Activated gamma-delta T cell treated with anti-CD3 and anti-CD28 coated beads, Interleukin-2, amount 50 U/mL, for 16 hours (primary cell): Measurements from ENCODE around the gene COQ8A.
A peak's percentile ranks its signal among the peaks of the same experiment; 100 is the strongest.
"Not testable (repeated sequence)": the region's sequence is repeated elsewhere in the genome, so short reads cannot be mapped to it uniquely, and the experiment has no call there.

ENCODE experiments used
- DNase-seq: peaks from one replicate; pipeline ENCODE4 v3.0.0-alpha.2; 2020; ENCODE audit warnings: low read depth

COQ8A gene

DNA sequence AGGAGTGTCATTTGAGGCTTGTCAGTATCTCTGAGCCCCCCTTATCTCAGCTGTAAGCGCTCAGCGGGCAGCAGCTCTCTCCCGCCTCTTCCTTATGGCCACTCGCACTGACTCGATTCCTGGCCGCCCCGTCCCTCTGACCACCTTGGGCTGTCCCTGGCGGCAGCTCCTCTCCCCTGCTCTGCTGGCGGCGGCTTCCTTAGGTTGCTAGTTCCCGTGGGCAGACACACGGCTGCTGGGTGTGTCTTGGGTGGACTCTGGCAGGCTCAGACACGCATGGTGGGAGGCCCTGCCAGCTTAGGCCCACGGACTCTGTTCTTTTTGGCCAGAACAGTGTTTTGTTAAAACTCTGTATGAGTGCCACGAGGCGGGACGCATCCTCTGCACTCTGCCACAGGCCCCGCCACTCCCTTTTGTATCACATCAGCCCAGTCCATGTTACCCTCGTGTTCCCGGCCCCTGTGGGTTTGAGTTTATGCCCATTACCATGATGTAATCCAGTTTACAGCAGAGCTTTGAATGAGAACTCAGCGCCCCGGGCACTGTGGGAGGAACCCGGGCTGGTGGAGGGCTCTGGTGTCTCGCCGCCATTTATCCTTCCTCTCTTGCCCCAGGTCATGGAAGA is 45.9 kb downstream of the COQ8A start:
- no peak for DNase-seq

DNA sequence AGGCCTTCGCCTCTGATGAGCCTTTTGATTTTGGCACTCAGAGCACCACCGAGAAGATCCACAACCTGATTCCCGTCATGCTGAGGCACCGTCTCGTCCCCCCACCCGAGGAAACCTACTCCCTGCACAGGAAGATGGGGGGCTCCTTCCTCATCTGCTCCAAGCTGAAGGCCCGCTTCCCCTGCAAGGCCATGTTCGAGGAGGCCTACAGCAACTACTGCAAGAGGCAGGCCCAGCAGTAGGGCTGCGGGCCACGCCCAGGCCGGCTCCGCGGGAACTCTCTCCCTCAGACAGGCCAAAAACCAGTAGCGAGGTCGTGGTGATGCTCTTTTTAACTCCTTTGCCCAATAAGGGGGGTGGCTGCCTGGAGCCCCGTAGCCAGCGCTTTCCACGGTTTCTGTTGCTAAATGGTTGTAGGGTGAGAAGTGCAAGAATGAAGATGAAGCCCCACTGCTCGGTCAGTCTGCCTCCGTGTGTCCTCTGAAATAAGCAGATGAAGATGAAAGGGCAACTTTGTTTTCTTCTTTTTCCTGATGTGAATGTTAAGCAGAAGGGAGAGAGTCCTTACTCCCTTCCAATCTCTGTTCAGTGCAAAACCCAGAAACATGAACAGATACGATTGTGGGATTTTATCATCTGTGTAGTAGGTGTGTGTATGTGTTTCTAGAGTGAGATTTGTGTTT is 46.5 kb downstream of the COQ8A start:
- no peak for DNase-seq

DNA sequence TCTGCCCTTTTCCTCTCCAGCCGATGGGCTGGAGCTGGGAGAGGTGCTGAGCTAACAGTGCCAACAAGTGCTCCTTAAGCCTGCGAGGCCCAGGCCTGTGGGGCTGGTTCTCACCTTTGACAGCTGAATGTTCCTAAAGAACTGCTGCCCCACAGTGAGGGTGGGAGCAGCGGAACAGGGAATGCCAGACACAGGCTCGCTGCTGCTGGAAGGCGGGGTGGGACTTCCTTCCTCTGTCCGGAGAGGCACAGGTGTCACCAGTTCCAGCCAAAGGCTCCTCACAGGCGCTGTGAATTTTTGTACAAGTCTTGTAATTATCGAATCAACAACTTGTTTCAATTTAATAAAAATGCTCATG is 47.1 kb downstream of the COQ8A start:
- DNase-seq, result no peak

DNA sequence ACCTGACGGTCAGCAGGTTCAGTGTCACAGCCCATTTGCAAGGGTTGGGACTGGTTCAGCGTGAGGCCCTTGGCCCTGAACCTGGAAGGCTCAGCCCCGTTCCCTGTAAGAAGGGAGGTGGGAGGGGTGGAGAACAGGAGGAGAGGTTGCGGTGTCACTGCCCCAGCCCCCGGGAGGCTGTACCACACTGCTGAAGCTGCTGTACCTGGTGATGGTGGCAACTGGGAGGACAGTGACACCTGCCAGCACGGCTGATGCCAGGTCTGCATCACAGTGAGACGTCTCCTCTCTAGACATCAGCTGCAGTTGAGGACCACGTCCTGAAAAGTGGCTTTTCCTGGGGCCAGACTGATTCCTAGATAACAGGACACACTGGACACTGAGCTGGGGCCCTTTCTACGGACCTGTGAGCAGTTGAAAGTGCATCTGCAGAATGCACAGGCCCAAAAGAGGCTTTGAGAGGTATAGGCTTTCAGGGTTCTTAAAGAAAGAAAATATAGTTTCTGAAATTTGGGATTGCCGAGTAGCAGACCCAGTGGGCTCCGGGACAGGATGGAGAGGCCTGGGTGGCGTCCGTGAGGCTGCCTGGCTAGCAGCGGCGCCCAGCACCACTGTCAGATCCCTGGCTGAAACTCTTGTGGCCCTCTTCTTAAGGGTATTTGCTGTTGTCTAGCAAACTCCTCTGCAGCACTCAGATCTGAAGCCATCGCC is 47.7 kb downstream of the COQ8A start:
- DNase-seq, result no peak

GRCh38 chr1:226988334-226988666 is 48.2 kb downstream of the COQ8A start:
- DNase-seq, result no peak

DNA sequence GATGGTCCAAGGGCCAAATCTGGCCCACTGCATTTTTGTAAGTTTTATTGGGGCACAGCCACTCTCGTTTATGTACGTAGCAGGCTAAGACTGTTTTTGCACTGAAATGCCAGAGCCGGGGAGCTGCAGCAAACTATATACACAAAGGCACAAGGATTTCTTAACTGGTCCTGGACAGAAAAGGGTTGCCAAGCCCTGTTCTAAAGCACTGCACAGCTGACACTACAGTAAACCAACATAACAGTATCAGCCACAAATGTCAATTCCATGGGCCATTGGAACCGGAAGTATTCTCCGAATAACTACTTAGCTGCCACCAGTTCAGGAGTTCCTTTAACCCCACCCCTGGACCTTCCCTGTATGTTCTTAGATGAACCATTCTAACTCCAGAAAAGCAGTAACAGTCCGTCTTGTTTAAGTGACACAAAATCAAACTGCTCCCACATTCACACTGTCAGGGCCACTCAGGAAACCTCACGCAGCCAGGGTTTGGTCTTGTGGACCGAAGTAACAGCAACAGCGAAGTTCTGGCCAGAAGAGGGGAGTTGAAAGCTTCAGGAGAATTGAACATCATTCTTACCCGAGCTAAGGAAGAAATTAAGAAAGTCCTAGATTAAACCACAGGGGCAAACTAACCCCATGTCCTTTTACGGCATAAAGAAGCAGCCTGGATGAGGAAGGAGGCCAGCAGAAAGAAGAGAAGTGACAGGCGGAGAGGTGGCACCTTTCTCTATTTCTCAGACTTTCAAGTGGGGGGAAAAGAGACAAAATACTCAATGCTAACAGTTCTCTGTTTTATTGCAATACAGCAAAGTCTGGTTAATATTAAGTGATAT is 49.2 kb downstream of the COQ8A start:
- DNase-seq, result no peak

DNA sequence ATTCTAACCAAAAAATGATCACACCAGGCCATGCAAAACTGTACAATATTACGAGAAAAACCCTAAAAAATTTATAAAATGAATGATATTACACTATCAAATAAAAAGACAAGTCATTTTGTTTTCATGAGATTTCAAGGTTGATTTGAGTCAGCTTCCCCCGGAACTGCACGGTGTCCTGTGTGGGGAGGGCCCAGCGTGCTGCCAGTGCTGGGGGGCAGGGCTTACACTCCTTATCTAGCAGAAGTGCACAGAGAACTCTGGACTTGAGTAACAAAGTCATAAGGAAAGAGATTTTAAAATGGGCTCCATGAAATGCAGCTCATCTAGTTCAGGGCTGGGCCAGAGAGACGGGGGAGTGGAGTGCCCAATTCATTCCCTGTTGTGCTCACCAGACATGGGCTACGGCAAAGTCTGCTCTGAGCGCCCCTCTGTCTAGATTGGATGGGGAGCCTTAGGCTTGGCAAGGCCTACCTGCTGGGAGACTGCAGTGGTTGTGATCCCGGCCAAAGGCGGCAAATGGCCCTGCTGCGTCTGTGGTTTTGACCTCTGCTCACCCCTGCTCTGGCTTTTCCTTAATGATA is 50.1 kb downstream of the COQ8A start:
- peak; percentile 31 for DNase-seq

DNA sequence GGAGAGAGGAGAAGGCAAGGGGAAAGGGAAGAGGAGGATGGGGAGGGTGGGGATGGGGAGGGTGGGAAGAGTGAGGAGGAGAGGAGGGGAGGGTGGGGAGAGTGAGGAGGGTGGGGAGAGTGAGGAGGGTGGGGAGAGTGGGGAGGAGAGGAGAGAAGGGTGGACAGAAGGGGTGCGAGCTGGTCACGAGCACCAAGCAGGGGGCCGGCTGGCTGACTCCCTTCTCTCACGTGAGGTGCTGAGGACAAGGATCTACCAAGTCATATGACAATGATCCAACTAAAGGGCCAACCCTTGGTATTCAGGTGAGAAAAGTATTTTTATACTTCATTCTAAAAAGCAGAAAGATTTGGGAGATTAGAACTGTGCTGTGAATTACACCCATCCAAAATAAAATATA is 51.8 kb downstream of the COQ8A start:
- DNase-seq, result no peak

- no peak for DNase-seq
Observed at GRCh38 chr1:226993814-226994585, 53.9 kb downstream of the COQ8A start.

DNA sequence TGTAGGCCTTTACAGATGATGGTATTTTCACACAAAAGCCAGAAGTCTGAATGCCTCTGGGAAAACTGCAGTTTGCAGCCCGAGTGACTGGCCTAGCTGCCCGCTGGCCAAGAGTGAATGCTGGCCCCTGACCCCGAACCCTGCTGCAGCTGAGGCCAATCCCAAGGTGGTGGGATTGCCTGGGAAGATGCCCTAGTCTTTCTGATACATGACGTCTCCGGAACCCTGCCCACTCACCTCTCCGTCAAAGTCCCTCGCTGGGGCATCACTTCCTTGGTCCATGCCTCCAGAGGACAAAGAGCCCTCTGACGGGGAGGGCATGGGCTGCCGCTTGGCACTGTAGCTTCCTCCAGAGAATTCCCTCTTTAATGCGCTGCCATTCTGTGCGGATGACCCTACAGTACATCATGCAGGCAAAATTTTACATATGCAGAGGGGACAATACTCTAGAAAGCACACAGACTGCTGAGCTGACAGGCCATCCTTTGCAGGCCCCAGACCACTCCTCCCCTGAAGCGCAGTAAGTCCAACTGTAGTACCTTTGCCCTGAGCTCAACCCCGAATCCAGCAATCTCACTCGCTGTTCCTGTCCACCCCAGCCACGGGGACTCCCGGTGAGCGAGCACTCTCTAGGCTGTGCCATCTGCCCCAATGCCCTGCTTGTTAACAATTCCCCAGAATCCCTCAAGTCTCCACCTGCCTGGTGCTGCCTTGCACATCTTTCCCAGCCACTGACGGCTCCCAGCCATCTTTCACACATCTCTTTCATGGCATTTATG is 54.7 kb downstream of the COQ8A start:
- no peak for DNase-seq

- DNase-seq, result no peak
Observed at GRCh38 chr1:226995365-226996332, 55.6 kb downstream of the COQ8A start.

DNA sequence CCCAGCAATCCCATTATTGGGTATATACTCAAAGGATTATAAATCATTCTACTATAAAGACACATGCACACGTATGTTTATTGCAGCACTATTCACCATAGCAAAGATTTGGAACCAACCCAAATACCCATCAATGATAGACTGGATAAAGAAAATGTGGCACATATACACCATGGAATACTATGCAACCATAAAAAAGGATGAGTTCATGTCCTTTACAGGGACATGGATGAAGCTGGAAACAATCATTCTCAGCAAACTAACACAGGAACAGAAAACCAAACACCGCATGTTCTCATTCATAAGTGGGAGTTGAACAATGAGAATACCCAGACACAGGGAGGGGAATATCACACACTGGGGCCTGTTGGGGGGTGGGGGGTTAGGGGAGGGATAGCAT is 59.5 kb downstream of the COQ8A start:
- not testable (repeated sequence) for DNase-seq

- no peak for DNase-seq
Observed at GRCh38 chr1:227002531-227003049, 62.5 kb downstream of the COQ8A start.

DNA sequence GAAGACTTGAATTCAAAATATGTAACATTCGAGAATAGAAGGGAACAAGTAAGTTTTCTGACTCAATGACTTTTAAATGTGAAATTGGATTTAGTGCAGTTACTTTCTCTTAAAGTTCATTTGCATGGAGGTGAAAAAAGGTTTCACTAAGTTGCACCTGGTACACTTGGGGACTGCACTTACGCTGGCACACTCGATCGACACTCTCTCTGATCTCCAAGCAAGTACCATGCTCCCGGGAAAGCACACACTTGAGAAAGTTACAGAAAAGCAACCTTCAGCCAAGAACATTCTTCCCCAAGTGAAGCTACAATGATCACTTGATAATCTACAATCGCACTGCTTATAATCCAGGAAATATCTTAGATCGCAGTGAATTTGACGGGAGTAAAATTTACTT is 63.1 kb downstream of the COQ8A start:
- no peak for DNase-seq

DNA sequence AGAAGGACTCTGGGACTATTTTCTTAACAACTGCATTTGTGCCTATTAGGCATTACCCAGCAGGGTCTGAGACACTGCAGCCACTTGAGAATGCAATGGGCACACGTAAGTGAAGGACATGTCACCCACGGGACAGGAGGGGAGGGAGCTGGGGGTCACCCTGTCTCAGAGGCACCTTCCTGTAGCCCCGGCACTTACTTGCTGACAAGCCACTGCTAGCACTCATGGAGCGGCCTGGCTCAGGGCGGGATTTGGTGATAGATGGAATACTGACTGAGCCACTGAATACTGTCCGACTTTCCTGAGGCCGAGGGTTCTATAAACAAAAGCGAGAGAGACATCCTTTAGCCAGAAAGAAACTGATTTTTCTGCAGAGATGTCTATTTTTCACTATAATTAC is 64.7 kb downstream of the COQ8A start:
- DNase-seq, result no peak

GRCh38 chr1:227006226-227006796 is 66.2 kb downstream of the COQ8A start:
- no peak for DNase-seq

DNA sequence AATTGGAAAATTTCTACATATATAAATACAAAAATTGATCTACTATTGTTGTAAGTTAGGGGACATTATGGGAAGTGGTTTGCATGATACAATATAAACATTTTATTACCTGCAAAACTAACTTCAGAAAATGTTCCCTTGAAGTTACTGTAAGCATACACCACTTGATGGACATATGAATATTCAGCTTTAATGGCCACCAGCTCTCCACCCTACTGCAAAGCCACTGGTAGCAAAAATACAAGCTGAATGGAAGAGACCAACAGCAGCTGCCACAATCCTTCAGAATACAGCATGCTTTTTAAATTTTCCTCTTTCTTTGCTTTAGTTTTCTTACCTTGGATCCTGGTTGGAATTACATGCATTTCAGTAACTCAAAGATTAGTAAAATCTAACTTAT is 69.8 kb downstream of the COQ8A start:
- DNase-seq, result no peak

DNA sequence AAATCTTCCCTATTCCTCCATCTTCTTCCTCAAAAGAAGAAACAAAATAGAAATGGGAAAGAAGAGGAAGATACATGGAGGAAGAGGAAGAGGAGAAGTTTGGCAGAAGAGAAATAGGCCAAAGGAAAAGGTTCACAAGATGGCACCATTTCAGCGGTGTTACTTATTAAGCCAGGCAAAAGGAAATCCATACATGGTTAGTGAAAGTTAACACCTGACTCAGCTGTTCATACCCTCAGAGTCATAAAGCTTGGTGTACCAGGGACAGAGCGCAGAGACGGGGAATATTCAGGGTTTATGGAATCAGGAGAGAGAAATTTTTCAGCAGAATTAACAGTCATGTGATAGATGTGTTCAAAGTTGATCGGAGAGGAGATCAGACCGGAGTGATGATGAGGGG is 70.6 kb downstream of the COQ8A start:
- no peak for DNase-seq

DNA sequence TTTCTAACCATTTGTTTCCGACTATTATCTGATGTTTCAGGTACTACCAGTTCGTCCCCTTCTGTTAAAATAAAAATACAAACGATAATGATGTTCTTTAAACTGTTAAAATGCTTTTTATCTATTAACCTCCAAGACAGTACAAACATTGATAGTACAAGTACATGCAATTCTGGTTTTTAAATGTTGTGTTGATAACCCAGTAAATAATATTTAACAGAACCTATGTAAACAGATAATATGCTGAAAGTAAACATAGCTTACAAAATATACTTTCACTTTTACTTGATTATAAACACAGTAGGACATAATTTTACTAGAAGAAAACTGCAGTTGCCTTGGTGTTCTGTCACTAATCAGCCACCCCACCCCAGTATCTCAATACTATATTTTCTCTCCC is 76.9 kb downstream of the COQ8A start:
- no peak for DNase-seq
